Measurements from ENCODE around the gene SEC22C. TPM values are rescaled to one million over a fixed set of nuclear protein-coding genes. Genes with fewer than 3 reads are reported as not detected.

SEC22C gene
- total RNA-seq, 2 donors from 2014 or later: 55.0 to 83.4 TPM

- TF ChIP-seq CTCF (IDR thresholded peaks at IDR 0.05): no peak
- H3K27me3 ChIP-seq (replicated peaks; ENCODE audit: insufficient read depth): no peaks in the 10 kb centered on the region
- no peak for DNase-seq (ENCODE audit: low spot score)
Observed at GRCh38 chr3:42505128-42505848, 76.5 kb downstream of the SEC22C start.

GRCh38 chr3:42504334-42505127 is 77.2 kb downstream of the SEC22C start:
- H3K27ac ChIP-seq: no peak overlapping the region
- TF ChIP-seq CTCF (IDR thresholded peaks at IDR 0.05): no peak
- H3K4me1 ChIP-seq (ENCODE audit: control insufficient read depth in 1 of 2, low read depth in 2 of 2): peaks cover 10 to 16% of the 10 kb centered on the region in 2 donors
- no peaks in the 10 kb centered on the region for H3K36me3 ChIP-seq
- ATAC-seq (ENCODE audit: insufficient number of reproducible peaks, low FRiP score, low read depth) (no peak), DNase-seq (ENCODE audit: low spot score) (no peak)
- no peaks in the 10 kb centered on the region for H3K27me3 ChIP-seq (replicated peaks; ENCODE audit: insufficient read depth)
- no peaks in the 10 kb centered on the region for H3K9me3 ChIP-seq
- H3K4me3 ChIP-seq: no peak overlapping the region

More at GRCh38 chr3:42505128-42505848, 76.5 kb downstream of the SEC22C start:
- ATAC-seq (ENCODE audit: insufficient number of reproducible peaks, low FRiP score, low read depth): no peak
- Histone ChIP-seq H3K36me3 (no peaks in the 10 kb centered on the region), H3K4me1 (ENCODE audit: control insufficient read depth in 1 of 2, low read depth in 2 of 2) (peaks cover 10 to 16% of the 10 kb centered on the region in 2 donors), H3K9me3 (no peaks in the 10 kb centered on the region), H3K27ac (no peak overlapping the region), H3K4me3 (no peak overlapping the region)

- Histone ChIP-seq H3K4me3 (no peak overlapping the region), H3K27ac (no peak overlapping the region)
Observed at GRCh38 chr3:42503957-42504333, 77.8 kb downstream of the SEC22C start.

GRCh38 chr3:42503251-42503924 is 78.4 kb downstream of the SEC22C start:
- TF ChIP-seq CTCF (IDR thresholded peaks at IDR 0.05): no peak
- H3K27me3 ChIP-seq (replicated peaks; ENCODE audit: insufficient read depth): no peaks in the 10 kb centered on the region
- H3K4me3 ChIP-seq: no peak overlapping the region
- peaks cover 10 to 16% of the 10 kb centered on the region in 2 donors for H3K4me1 ChIP-seq (ENCODE audit: control insufficient read depth in 1 of 2, low read depth in 2 of 2)
- H3K36me3 ChIP-seq: no peaks in the 10 kb centered on the region
- H3K9me3 ChIP-seq: no peaks in the 10 kb centered on the region
- no peak overlapping the region for H3K27ac ChIP-seq
- DNase-seq (ENCODE audit: low spot score): no peak
- no peak for ATAC-seq (ENCODE audit: insufficient number of reproducible peaks, low FRiP score, low read depth)

More at GRCh38 chr3:42503957-42504333, 77.8 kb downstream of the SEC22C start:
- Histone ChIP-seq H3K4me1 (ENCODE audit: control insufficient read depth in 1 of 2, low read depth in 2 of 2) (peaks cover 10 to 16% of the 10 kb centered on the region in 2 donors), H3K9me3 (no peaks in the 10 kb centered on the region), H3K36me3 (no peaks in the 10 kb centered on the region), H3K27me3 (replicated peaks; ENCODE audit: insufficient read depth) (no peaks in the 10 kb centered on the region)
- DNase-seq (ENCODE audit: low spot score): no peak
- ATAC-seq (ENCODE audit: insufficient number of reproducible peaks, low FRiP score, low read depth): no peak
- no peak for TF ChIP-seq CTCF (IDR thresholded peaks at IDR 0.05)

All from thoracic aorta (tissue), 2 donors.